Kidney epithelial cell (primary cell): Measurements from ENCODE around the gene IER3. TPM values are rescaled to one million over a fixed set of nuclear protein-coding genes. Genes with fewer than 3 reads are reported as not detected.
A peak's percentile ranks its signal among the peaks of the same experiment; 100 is the strongest.
"Not testable (repeated sequence)": the region's sequence is repeated elsewhere in the genome, so short reads cannot be mapped to it uniquely, and the experiment has no call there.

ENCODE experiments used
- DNase-seq: peaks from one replicate; pipeline ENCODE4 v3.0.0-alpha.2; 2010; ENCODE audit warnings: low read depth
- H3K27me3 ChIP-seq: 2 replicates; pipeline ENCODE4 v1.6.0; 2011; ENCODE audit warnings: low read length; ENCODE audit not compliant: control insufficient read depth, insufficient read depth
- H3K36me3 ChIP-seq: 2 replicates; pipeline ENCODE4 v1.5.1; 2011; ENCODE audit warnings: low read length; ENCODE audit not compliant: control insufficient read depth, insufficient read depth
- H3K4me3 ChIP-seq: 2 replicates; pipeline ENCODE4 v1.5.1; 2011; ENCODE audit warnings: low read depth, mild to moderate bottlenecking, control low read depth, low read length
- CTCF ChIP-seq: IDR thresholded peaks from 2 replicates; pipeline ENCODE4 v1.5.1; 2011; ENCODE audit warnings: mild to moderate bottlenecking, moderate library complexity, low read length, control low read depth, inconsistent platforms; ENCODE audit not compliant: insufficient read depth, poor library complexity, severe bottlenecking
- total RNA-seq: library from RNA; depleted of rRNA; stranded (reverse); fragments of >200 nt; gene quantifications from 2 replicates; pipeline ENCODE4 v1.2.3, GENCODE V29; 2015

IER3 gene
- total RNA-seq, 1 donor from 2014 or later, result 229 TPM

DNA sequence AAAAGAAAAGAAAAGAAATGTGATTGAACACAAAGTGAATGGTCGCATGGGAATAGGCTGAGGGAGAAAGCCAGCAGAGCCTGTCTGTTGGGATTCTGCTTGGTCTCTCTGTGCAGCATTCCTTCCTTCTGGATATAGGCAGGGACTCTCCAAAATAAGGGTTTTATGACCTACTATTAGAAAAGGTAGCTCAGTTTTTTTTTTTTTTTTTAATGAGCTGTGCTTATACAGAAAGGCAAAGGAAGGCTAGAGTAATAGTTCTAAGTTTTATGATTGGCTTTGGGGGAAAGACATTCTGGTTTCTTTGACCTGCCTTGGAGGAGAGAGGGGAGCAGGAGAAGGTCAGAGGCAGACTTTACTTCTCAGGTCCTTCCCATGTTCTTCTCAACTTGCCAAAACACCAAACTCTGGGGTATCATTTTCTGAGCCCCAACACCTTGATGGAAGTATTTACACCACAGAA is 18.8 kb upstream of the IER3 start:
- TF ChIP-seq CTCF, result no peak
- no peaks in the 10 kb centered on the region for H3K27me3 ChIP-seq
- DNase-seq, result no peak
- H3K36me3 ChIP-seq, result no peaks in the 10 kb centered on the region
- no peak overlapping the region for H3K4me3 ChIP-seq

DNA sequence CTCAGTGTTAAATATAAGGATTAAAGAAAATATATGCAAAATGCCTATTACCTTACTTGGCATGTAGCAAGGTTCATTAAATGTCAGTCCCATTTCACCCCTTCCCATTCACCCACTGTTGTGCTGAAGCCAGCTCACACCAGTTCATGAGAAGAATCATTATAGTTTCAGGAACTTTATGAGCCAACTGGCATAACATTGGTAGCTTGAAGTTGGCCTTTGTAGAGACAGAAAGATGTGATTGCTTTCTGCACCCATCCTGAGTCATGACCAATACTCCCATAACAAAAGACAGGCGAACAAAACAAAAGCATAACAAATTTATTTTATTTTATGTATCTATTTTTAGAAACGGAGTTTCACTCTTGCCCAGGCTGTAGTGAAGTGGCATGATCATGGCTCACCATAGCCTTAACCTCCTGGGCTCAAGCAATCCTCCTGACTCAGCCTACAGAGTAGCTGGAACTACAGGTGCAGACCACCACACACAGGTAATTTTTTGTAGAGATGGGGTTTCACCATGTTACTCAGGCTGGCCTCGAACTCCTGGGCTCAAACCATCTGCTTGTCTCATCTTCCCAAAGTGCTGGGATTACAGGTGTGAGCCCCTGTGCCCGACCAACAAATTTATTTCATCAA is 17.6 kb upstream of the IER3 start:
- DNase-seq, result no peak
- TF ChIP-seq CTCF, result no peak
- Histone ChIP-seq H3K27me3 (no peaks in the 10 kb centered on the region), H3K4me3 (no peak overlapping the region), H3K36me3 (no peaks in the 10 kb centered on the region)

- H3K36me3 ChIP-seq, result no peaks in the 10 kb centered on the region
- H3K4me3 ChIP-seq, result no peak overlapping the region
- no peaks in the 10 kb centered on the region for H3K27me3 ChIP-seq
- no peak for TF ChIP-seq CTCF
- DNase-seq, result no peak
These were observed 16.2 kb upstream of the IER3 start for GRCh38 chr6:30760549-30760948.

DNA sequence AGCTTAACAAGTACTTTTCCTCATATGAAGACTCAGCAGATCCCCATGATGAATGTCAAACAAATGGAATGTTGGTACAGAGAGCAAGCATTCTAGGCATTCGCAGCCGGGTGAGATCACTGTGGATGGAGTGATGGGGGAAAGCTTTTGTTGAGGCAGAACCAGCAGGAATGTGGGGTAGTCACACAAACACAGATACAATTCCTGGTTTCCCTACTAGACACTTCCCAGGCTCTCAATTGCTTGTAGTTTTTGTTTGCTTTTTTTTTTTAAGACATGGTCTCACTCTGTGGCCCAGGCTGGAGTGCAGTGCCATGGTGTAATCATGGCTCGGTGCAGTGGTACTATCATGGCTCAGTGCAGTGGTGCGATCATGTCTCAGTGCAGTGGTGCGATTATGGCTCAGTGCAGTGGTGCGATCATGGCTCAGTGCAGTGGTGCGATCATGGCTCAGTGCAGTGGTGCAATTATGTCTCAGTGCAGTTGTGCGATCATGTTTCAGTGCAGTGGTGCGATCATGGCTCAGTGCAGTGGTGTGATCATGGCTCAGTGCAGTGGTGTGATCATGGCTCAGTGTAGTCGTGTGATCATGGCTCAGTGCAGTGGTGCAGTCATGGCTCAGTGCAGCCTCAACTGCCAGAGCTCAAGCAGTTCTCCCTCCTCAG is 15.4 kb upstream of the IER3 start:
- H3K36me3 ChIP-seq, result no peaks in the 10 kb centered on the region
- peak; percentile 95 for DNase-seq
- H3K27me3 ChIP-seq, result no peaks in the 10 kb centered on the region
- no peak overlapping the region for H3K4me3 ChIP-seq
- no peak for TF ChIP-seq CTCF

- H3K36me3 ChIP-seq, result no peaks in the 10 kb centered on the region
- H3K4me3 ChIP-seq, result no peak overlapping the region
- no peaks in the 10 kb centered on the region for H3K27me3 ChIP-seq
- no peak for DNase-seq
- TF ChIP-seq CTCF, result no peak
These were observed 13.0 kb upstream of the IER3 start for GRCh38 chr6:30757261-30757904.

GRCh38 chr6:30756405-30757003 is 12.2 kb upstream of the IER3 start:
- not testable (repeated sequence) for H3K27me3 ChIP-seq, H3K36me3 ChIP-seq, DNase-seq, H3K4me3 ChIP-seq
